ENCODE measurements around the gene SPHKAP.
A peak's percentile ranks its signal among the peaks of the same experiment; 100 is the strongest.
"Not testable (repeated sequence)": the region's sequence is repeated elsewhere in the genome, so short reads cannot be mapped to it uniquely, and the experiment has no call there.

SPHKAP gene

GRCh38 chr2:228181098-228182019, at the start of gene SPHKAP:
TSS of gene SPHKAP (minus strand) at chr2:228181687. CDS start at chr2:228181598, 89 bp downstream.
- DNase-seq (ENCODE audit: low read depth, low spot score) = no peak

- no peak for DNase-seq (ENCODE audit: low read depth, low spot score)
These were observed 46.0 kb upstream of the SPHKAP start for GRCh38 chr2:228227466-228227865.

- DNase-seq (ENCODE audit: low read depth, low spot score) = no peak
These were observed 42.9 kb upstream of the SPHKAP start for GRCh38 chr2:228224410-228224809.

GRCh38 chr2:228218593-228218992, 37.1 kb upstream of the SPHKAP start:
- not testable (repeated sequence) for DNase-seq (ENCODE audit: low read depth, low spot score)

GRCh38 chr2:228197504-228197903, 16.0 kb upstream of the SPHKAP start:
- no peak for DNase-seq (ENCODE audit: low read depth, low spot score)

GRCh38 chr2:228180181-228181097, 1.0 kb downstream of the SPHKAP start:
- DNase-seq (ENCODE audit: low read depth, low spot score) = peak; percentile 50

GRCh38 chr2:228167290-228167689, 14.2 kb downstream of the SPHKAP start:
- DNase-seq (ENCODE audit: low read depth, low spot score) = no peak

GRCh38 chr2:228164718-228165117, 16.8 kb downstream of the SPHKAP start:
- DNase-seq (ENCODE audit: low read depth, low spot score) = no peak

GRCh38 chr2:228157841-228158240, 23.6 kb downstream of the SPHKAP start:
- DNase-seq (ENCODE audit: low read depth, low spot score) = no peak

GRCh38 chr2:228144961-228145360, 36.5 kb downstream of the SPHKAP start:
- no peak for DNase-seq (ENCODE audit: low read depth, low spot score)

- no peak for DNase-seq (ENCODE audit: low read depth, low spot score)
These were observed 40.5 kb downstream of the SPHKAP start for GRCh38 chr2:228140934-228141528.

- DNase-seq (ENCODE audit: low read depth, low spot score) = no peak
These were observed 45.5 kb downstream of the SPHKAP start for GRCh38 chr2:228136027-228136426.

- DNase-seq (ENCODE audit: low read depth, low spot score) = no peak
These were observed 46.2 kb downstream of the SPHKAP start for GRCh38 chr2:228135300-228135699.

GRCh38 chr2:228131833-228132232, 49.7 kb downstream of the SPHKAP start:
- DNase-seq (ENCODE audit: low read depth, low spot score) = no peak

- DNase-seq (ENCODE audit: low read depth, low spot score) = no peak
These were observed 55.1 kb downstream of the SPHKAP start for GRCh38 chr2:228126401-228126800.

- no peak for DNase-seq (ENCODE audit: low read depth, low spot score)
These were observed 62.5 kb downstream of the SPHKAP start for GRCh38 chr2:228118940-228119339.

- no peak for DNase-seq (ENCODE audit: low read depth, low spot score)
These were observed 73.6 kb downstream of the SPHKAP start for GRCh38 chr2:228107846-228108245.

GRCh38 chr2:228105526-228106250, 75.8 kb downstream of the SPHKAP start:
- no peak for DNase-seq (ENCODE audit: low read depth, low spot score)

GRCh38 chr2:228104215-228104614, 77.3 kb downstream of the SPHKAP start:
- DNase-seq (ENCODE audit: low read depth, low spot score) = no peak

- no peak for DNase-seq (ENCODE audit: low read depth, low spot score)
These were observed 78.1 kb downstream of the SPHKAP start for GRCh38 chr2:228103379-228103778.

GRCh38 chr2:228102949-228103348, 78.5 kb downstream of the SPHKAP start:
- DNase-seq (ENCODE audit: low read depth, low spot score) = no peak

All from iPS DF 19.7 (cell line).